ENCODE data around the gene PARD6G.

The PARD6G gene

DNA sequence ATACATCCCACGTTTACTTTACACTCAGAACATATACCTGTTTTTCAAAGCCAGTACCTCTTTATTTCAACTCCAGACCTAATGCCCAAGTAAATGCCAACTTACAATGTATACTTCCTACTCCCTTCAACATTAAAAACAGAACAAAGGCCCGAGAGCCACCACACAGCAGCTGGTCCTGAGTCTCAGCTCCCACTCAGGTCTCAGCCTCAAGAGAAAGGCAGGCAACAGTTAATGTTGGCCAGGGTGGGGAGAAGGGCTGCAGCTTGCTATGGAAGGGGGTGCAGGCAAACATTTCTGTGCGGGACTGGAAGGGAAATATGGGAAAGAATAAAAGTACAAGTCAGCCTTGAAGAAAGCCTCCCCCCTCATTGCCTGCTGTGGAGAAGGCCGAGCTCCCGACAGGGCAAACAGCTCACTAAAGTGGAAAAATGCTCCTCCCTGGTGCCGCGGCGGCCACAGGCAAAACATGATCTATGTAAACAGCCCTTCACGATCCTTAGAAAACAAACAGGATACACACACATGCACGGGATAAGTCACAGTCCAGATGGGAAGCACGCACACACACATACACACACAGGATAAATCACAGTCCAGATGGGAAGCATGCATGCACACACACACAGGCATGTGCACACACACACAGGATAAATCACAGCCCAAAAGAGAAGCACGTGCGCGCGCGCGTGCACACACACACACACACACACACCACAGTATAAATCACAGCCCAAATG lies 70.8 kb downstream of the PARD6G start:
- no peak for DNase-seq
- no peaks in the 10 kb centered on the region for H3K79me2 ChIP-seq (ENCODE audit: control insufficient read depth, insufficient read depth, low read length, poor library complexity)
- WGBS (ENCODE audit: extremely low coverage, insufficient coverage, insufficient read length): no CpG with 5 or more reads among the region's 17 CpGs

DNA sequence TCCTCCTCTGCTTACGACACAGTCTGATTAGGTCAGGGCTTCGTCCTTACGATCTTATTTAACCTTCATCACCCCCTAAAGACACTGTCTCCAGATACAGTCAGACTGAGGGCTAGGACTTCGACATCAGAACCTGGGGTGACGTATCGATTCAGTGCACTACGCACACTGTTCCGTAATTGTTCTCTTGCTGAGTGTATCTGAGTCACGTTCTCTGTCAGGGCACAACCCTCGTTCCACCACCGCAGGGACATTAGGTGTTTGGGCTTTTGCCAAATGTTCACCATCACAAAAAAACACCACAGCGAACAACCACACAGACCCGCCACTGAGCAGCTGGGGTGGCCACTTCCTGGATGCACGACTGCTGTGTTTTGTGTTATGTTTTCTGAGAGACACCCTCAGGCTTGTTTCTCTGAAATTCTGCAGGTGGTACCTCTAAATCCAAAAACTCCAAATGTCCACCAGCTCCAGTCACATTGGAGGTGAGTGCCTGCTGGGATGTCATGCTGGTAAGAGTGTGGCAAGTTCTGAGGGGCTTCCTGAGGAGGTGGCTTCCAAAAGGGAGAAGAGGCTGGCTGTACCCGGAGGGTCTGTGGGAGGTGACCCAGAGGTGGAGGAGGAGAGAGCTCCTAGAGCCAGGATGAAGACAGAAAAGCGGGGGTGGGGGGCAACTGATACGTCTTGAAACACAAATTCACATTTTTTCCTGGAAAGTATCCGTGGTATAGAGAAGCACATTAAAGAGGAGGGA lies 71.7 kb downstream of the PARD6G start:
- H4K8ac ChIP-seq (ENCODE audit: low read depth, low read length): no peak overlapping the region
- H3K27ac ChIP-seq (ENCODE audit: low read depth, low read length): no peak overlapping the region
- H3K9me3 ChIP-seq (ENCODE audit: insufficient read depth, low read depth, low read length): peaks cover 2% of the 10 kb centered on the region
- H3K18ac ChIP-seq (ENCODE audit: low read length): no peak overlapping the region
- no peak overlapping the region for H3K23ac ChIP-seq (ENCODE audit: low read length)
- no peak overlapping the region for H4K91ac ChIP-seq (ENCODE audit: low read depth, low read length)
- H3K36me3 ChIP-seq (ENCODE audit: control insufficient read depth in 1 of 2, insufficient read depth in 2 of 2, low read length in 2 of 2): no peaks in the 10 kb centered on the region
- H3K79me2 ChIP-seq (ENCODE audit: control insufficient read depth, insufficient read depth, low read length, poor library complexity): no peaks in the 10 kb centered on the region
- no peak overlapping the region for H3K9ac ChIP-seq (ENCODE audit: low read length)
- no peaks in the 10 kb centered on the region for H3K79me1 ChIP-seq (ENCODE audit: low read length)
- no peaks in the 10 kb centered on the region for H3K27me3 ChIP-seq (ENCODE audit: insufficient read depth, low read length)
- no CpG with 5 or more reads among the region's 18 CpGs for WGBS (ENCODE audit: extremely low coverage, insufficient coverage, insufficient read length)
- no peak overlapping the region for H2AK5ac ChIP-seq (ENCODE audit: low read length)
- H3K4me1 ChIP-seq (ENCODE audit: control insufficient read depth in 1 of 2, insufficient read depth in 2 of 2, low read length in 2 of 2): no peaks in the 10 kb centered on the region
- no peak overlapping the region for H2BK5ac ChIP-seq (ENCODE audit: low read depth, low read length, poor library complexity)
- H3K4ac ChIP-seq (ENCODE audit: low read depth, low read length): no peak overlapping the region
- H2AFZ ChIP-seq (ENCODE audit: insufficient read depth, low read length, poor library complexity): no peak overlapping the region
- H4K12ac ChIP-seq (ENCODE audit: low read depth, low read length): no peak overlapping the region
- no peak overlapping the region for H3K4me3 ChIP-seq (ENCODE audit: low read depth, low read length)
- peak in 1 of 2 donors; percentile 26 for DNase-seq
- no peak overlapping the region for H3K4me2 ChIP-seq (ENCODE audit: low read length)
- no peak overlapping the region for H2BK120ac ChIP-seq (ENCODE audit: insufficient read depth, low read length, poor library complexity)
- no peak overlapping the region for H2BK12ac ChIP-seq (ENCODE audit: low read length)
- no peak overlapping the region for H3K14ac ChIP-seq (ENCODE audit: low read length)

More for the DNA sequence above, 70.8 kb downstream of the PARD6G start:
- H4K12ac ChIP-seq (ENCODE audit: low read depth, low read length): no peak overlapping the region
- peaks cover 2% of the 10 kb centered on the region for H3K9me3 ChIP-seq (ENCODE audit: insufficient read depth, low read depth, low read length)
- H3K4ac ChIP-seq (ENCODE audit: low read depth, low read length): no peak overlapping the region
- no peak overlapping the region for H3K4me3 ChIP-seq (ENCODE audit: low read depth, low read length)
- H3K27me3 ChIP-seq (ENCODE audit: insufficient read depth, low read length): no peaks in the 10 kb centered on the region
- H3K36me3 ChIP-seq (ENCODE audit: control insufficient read depth in 1 of 2, insufficient read depth in 2 of 2, low read length in 2 of 2): no peaks in the 10 kb centered on the region
- H3K79me1 ChIP-seq (ENCODE audit: low read length): no peaks in the 10 kb centered on the region
- H2AFZ ChIP-seq (ENCODE audit: insufficient read depth, low read length, poor library complexity): no peak overlapping the region
- no peak overlapping the region for H2AK5ac ChIP-seq (ENCODE audit: low read length)
- H3K14ac ChIP-seq (ENCODE audit: low read length): no peak overlapping the region
- H2BK5ac ChIP-seq (ENCODE audit: low read depth, low read length, poor library complexity): no peak overlapping the region
- no peaks in the 10 kb centered on the region for H3K4me1 ChIP-seq (ENCODE audit: control insufficient read depth in 1 of 2, insufficient read depth in 2 of 2, low read length in 2 of 2)
- no peak overlapping the region for H3K9ac ChIP-seq (ENCODE audit: low read length)
- H3K27ac ChIP-seq (ENCODE audit: low read depth, low read length): no peak overlapping the region
- no peak overlapping the region for H4K8ac ChIP-seq (ENCODE audit: low read depth, low read length)
- H3K18ac ChIP-seq (ENCODE audit: low read length): no peak overlapping the region
- no peak overlapping the region for H3K23ac ChIP-seq (ENCODE audit: low read length)
- H2BK120ac ChIP-seq (ENCODE audit: insufficient read depth, low read length, poor library complexity): no peak overlapping the region
- no peak overlapping the region for H2BK12ac ChIP-seq (ENCODE audit: low read length)
- no peak overlapping the region for H4K91ac ChIP-seq (ENCODE audit: low read depth, low read length)
- H3K4me2 ChIP-seq (ENCODE audit: low read length): no peak overlapping the region

DNA sequence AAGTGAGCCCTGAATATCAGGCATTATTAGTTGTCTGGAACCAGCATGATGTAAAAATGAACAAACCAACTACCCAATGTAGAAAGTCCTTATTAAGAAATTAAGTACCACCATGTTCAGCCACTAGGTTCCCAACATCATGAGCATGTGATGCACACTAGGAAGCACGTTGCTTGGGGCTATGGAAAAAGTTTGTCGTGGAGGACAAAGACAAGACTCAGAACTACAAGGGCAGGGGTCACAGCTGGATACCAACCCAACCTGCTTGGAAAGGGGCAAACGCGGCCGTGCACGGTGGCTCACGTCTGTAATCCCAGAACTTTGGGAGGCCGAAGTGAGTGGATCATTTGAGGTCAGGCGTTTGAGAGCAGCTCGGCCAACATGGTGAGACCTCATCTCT lies 74.3 kb downstream of the PARD6G start:
- no peak overlapping the region for H4K91ac ChIP-seq (ENCODE audit: low read depth, low read length)
- H3K79me2 ChIP-seq (ENCODE audit: control insufficient read depth, insufficient read depth, low read length, poor library complexity): no peaks in the 10 kb centered on the region
- H2AFZ ChIP-seq (ENCODE audit: insufficient read depth, low read length, poor library complexity): no peak overlapping the region
- H4K12ac ChIP-seq (ENCODE audit: low read depth, low read length): no peak overlapping the region
- H2AK5ac ChIP-seq (ENCODE audit: low read length): no peak overlapping the region
- no peaks in the 10 kb centered on the region for H3K4me1 ChIP-seq (ENCODE audit: control insufficient read depth in 1 of 2, insufficient read depth in 2 of 2, low read length in 2 of 2)
- no peak overlapping the region for H2BK120ac ChIP-seq (ENCODE audit: insufficient read depth, low read length, poor library complexity)
- H2BK12ac ChIP-seq (ENCODE audit: low read length): no peak overlapping the region
- peak; percentile 71 to 92 for DNase-seq
- no peaks in the 10 kb centered on the region for H3K27me3 ChIP-seq (ENCODE audit: insufficient read depth, low read length)
- H3K4me2 ChIP-seq (ENCODE audit: low read length): no peak overlapping the region
- no peaks in the 10 kb centered on the region for H3K36me3 ChIP-seq (ENCODE audit: control insufficient read depth in 1 of 2, insufficient read depth in 2 of 2, low read length in 2 of 2)
- H3K14ac ChIP-seq (ENCODE audit: low read length): no peak overlapping the region
- H4K8ac ChIP-seq (ENCODE audit: low read depth, low read length): no peak overlapping the region
- no peak overlapping the region for H3K4ac ChIP-seq (ENCODE audit: low read depth, low read length)
- H3K27ac ChIP-seq (ENCODE audit: low read depth, low read length): no peak overlapping the region
- no peaks in the 10 kb centered on the region for H3K79me1 ChIP-seq (ENCODE audit: low read length)
- no peak overlapping the region for H3K4me3 ChIP-seq (ENCODE audit: low read depth, low read length)
- no peak overlapping the region for H3K18ac ChIP-seq (ENCODE audit: low read length)
- no CpG with 5 or more reads among the region's 10 CpGs for WGBS (ENCODE audit: extremely low coverage, insufficient coverage, insufficient read length)
- no peak overlapping the region for H3K9ac ChIP-seq (ENCODE audit: low read length)
- H3K23ac ChIP-seq (ENCODE audit: low read length): no peak overlapping the region
- H3K9me3 ChIP-seq (ENCODE audit: insufficient read depth, low read depth, low read length): peaks cover 2% of the 10 kb centered on the region
- no peak overlapping the region for H2BK5ac ChIP-seq (ENCODE audit: low read depth, low read length, poor library complexity)

DNA sequence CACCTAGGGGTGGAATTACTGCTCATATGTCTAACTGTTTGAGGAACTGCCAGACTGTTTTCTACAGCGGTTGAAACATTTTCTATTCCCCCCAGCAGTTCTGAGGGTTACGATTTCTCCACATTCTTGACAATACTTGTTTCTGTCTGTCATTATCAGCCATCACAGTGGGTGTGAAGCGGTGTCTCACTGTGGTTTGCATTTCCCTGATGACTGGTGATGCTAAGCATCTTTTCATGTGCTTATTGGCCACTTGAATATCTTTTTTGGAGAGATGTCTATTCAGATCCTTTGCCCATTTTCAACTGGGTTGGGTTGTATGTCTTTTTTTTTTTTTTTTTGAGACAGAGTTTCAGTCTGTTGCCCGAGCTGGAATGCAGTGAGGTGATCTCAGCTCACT lies 75.3 kb downstream of the PARD6G start:
- Histone ChIP-seq H2AK5ac (ENCODE audit: low read length) (no peak overlapping the region), H3K9ac (ENCODE audit: low read length) (no peak overlapping the region), H3K36me3 (ENCODE audit: control insufficient read depth in 1 of 2, insufficient read depth in 2 of 2, low read length in 2 of 2) (no peaks in the 10 kb centered on the region), H2BK120ac (ENCODE audit: insufficient read depth, low read length, poor library complexity) (no peak overlapping the region), H3K4me2 (ENCODE audit: low read length) (no peak overlapping the region), H3K79me1 (ENCODE audit: low read length) (no peaks in the 10 kb centered on the region), H3K9me3 (ENCODE audit: insufficient read depth, low read depth, low read length) (peaks cover 3% of the 10 kb centered on the region), H4K12ac (ENCODE audit: low read depth, low read length) (no peak overlapping the region), H3K4me3 (ENCODE audit: low read depth, low read length) (no peak overlapping the region), H3K14ac (ENCODE audit: low read length) (no peak overlapping the region), H4K8ac (ENCODE audit: low read depth, low read length) (no peak overlapping the region), H3K4ac (ENCODE audit: low read depth, low read length) (no peak overlapping the region), H3K27me3 (ENCODE audit: insufficient read depth, low read length) (no peaks in the 10 kb centered on the region), H2AFZ (ENCODE audit: insufficient read depth, low read length, poor library complexity) (no peak overlapping the region), H3K27ac (ENCODE audit: low read depth, low read length) (no peak overlapping the region), H2BK5ac (ENCODE audit: low read depth, low read length, poor library complexity) (no peak overlapping the region), H3K4me1 (ENCODE audit: control insufficient read depth in 1 of 2, insufficient read depth in 2 of 2, low read length in 2 of 2) (no peaks in the 10 kb centered on the region), H3K18ac (ENCODE audit: low read length) (no peak overlapping the region), H2BK12ac (ENCODE audit: low read length) (no peak overlapping the region), H3K23ac (ENCODE audit: low read length) (no peak overlapping the region), H3K79me2 (ENCODE audit: control insufficient read depth, insufficient read depth, low read length, poor library complexity) (no peaks in the 10 kb centered on the region), H4K91ac (ENCODE audit: low read depth, low read length) (no peak overlapping the region)
- WGBS (ENCODE audit: extremely low coverage, insufficient coverage, insufficient read length): no CpG with 5 or more reads among the region's 4 CpGs
- peak in 1 of 2 donors; percentile 24 for DNase-seq

All from trophoblast cell (in vitro differentiated cells and primary cell).